Measurements from ENCODE around the gene PLEKHM3. TPM values are rescaled to one million over a fixed set of nuclear protein-coding genes. Genes with fewer than 3 reads are reported as not detected.

PLEKHM3 gene
- total and polyA plus RNA-seq, 4 donors = 3.0 to 18.3 (median 5.5) TPM

DNA sequence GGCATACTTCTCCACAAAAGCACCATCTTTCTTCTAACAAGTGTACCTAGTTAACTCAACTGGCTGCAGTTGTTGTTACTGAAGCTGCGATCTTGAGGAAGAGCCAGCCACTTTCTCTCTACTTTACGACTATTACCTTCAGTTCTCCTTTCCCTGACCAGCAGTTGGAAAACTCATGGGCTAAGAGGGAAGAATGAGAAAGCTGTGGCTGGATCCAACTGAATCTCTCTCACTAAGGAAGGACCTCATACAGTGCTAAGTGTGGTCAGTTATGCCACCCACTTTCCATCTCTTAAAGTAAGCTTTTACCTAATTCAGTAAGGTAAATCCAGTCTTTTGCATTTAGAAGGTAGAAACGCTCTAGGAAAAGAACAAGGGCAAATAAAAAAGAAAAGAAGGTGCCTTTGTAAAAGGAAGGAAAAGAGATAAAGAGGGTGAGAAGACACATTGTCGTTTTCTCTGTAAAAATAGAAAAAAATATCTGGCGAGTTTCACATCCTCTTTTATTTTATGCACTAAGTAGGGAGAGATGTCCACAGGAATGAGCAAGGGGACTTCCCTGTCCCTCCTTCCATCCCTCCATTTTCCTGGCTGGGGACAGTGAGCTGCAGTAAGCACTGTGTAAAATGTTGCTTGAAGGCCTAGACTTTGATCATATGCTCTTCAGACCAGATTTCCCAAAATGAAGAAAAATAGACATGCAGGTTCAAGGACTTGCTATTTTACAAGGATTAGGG, 73.4 kb downstream of the PLEKHM3 start:
- H3K36me3 ChIP-seq (ENCODE audit: control insufficient read depth in 4 of 4, insufficient read depth in 3 of 4, low read depth in 1 of 4, low read length in 3 of 4) = no peaks in the 10 kb centered on the region
- DNase-seq (ENCODE audit: low spot score) = no peak
- no peak overlapping the region for H3K4me3 ChIP-seq (ENCODE audit: low read depth in 1 of 3, low read length in 3 of 3)
- peaks cover 0 to 5% (median under 1%) of the 10 kb centered on the region in 4 donors for H3K4me1 ChIP-seq (ENCODE audit: control insufficient read depth in 4 of 4, insufficient read depth in 4 of 4, low read length in 3 of 4)
- TF ChIP-seq ZBTB33 (IDR thresholded peaks at IDR 0.05) = no peak
- no peak for TF ChIP-seq EGR1 (IDR thresholded peaks at IDR 0.05; ENCODE audit: low read depth in 2 of 2)
- no peak for TF ChIP-seq SP1 (IDR thresholded peaks at IDR 0.05)
- no peak for TF ChIP-seq FOXA2 (IDR thresholded peaks at IDR 0.05)
- TF ChIP-seq NR2F2 (IDR thresholded peaks at IDR 0.05) = no peak
- no peak for TF ChIP-seq TAF1 (conservative IDR thresholded peaks at IDR 0.05)
- TF ChIP-seq, protein P1, sequence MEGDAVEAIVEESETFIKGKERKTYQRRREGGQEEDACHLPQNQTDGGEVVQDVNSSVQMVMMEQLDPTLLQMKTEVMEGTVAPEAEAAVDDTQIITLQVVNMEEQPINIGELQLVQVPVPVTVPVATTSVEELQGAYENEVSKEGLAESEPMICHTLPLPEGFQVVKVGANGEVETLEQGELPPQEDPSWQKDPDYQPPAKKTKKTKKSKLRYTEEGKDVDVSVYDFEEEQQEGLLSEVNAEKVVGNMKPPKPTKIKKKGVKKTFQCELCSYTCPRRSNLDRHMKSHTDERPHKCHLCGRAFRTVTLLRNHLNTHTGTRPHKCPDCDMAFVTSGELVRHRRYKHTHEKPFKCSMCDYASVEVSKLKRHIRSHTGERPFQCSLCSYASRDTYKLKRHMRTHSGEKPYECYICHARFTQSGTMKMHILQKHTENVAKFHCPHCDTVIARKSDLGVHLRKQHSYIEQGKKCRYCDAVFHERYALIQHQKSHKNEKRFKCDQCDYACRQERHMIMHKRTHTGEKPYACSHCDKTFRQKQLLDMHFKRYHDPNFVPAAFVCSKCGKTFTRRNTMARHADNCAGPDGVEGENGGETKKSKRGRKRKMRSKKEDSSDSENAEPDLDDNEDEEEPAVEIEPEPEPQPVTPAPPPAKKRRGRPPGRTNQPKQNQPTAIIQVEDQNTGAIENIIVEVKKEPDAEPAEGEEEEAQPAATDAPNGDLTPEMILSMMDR (IDR thresholded peaks at IDR 0.05; ENCODE audit: low read depth, low read length, missing input control) = no peak
- TF ChIP-seq RAD21 (IDR thresholded peaks at IDR 0.05) = no peak
- TF ChIP-seq HNF4G (IDR thresholded peaks at IDR 0.05) = no peak
- no peak overlapping the region for H3K27ac ChIP-seq (ENCODE audit: low read depth in 1 of 2, low read length in 2 of 2)
- H3K27me3 ChIP-seq (ENCODE audit: control insufficient read depth in 4 of 4, insufficient read depth in 4 of 4, low read length in 3 of 4) = no peaks in the 10 kb centered on the region
- no peak overlapping the region for H3K9ac ChIP-seq (ENCODE audit: low read depth in 1 of 2, low read length in 2 of 2)
- WGBS = 81% methylated on average over 5 of the region's 5 CpGs
- no peaks in the 10 kb centered on the region for H3K9me3 ChIP-seq (ENCODE audit: control insufficient read depth in 4 of 4, low read length in 3 of 4)

DNA sequence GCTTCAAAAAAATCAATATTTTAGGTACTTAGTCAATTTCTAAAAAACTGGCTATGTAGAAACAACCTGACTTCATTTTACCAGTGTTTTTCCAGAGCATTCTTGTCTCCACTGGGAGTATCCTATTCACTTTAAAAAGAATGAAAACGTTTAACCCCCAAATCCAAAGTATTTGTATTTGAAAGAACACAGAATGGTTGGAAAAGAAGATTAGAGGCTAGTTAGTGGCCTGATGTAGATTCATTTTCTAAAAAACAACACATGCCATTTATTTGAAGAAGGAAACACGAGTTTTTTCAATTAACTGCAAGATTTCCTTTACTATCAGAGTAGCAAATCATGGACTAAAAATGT, 74.6 kb downstream of the PLEKHM3 start:
- Histone ChIP-seq H3K9me3 (ENCODE audit: control insufficient read depth in 4 of 4, low read length in 3 of 4) (no peaks in the 10 kb centered on the region), H3K27me3 (ENCODE audit: control insufficient read depth in 4 of 4, insufficient read depth in 4 of 4, low read length in 3 of 4) (no peaks in the 10 kb centered on the region), H3K4me1 (ENCODE audit: control insufficient read depth in 4 of 4, insufficient read depth in 4 of 4, low read length in 3 of 4) (peaks cover 0 to 5% (median under 1%) of the 10 kb centered on the region in 4 donors), H3K27ac (ENCODE audit: low read depth in 1 of 2, low read length in 2 of 2) (no peak overlapping the region), H3K9ac (ENCODE audit: low read depth in 1 of 2, low read length in 2 of 2) (peak overlapping the region in 1 of 2 donors; percentile 9), H3K36me3 (ENCODE audit: control insufficient read depth in 4 of 4, insufficient read depth in 3 of 4, low read depth in 1 of 4, low read length in 3 of 4) (no peaks in the 10 kb centered on the region), H3K4me3 (ENCODE audit: low read depth in 1 of 3, low read length in 3 of 3) (no peak overlapping the region)
- no peak for DNase-seq (ENCODE audit: low spot score)
- TF ChIP-seq TAF1 (conservative IDR thresholded peaks at IDR 0.05) (no peak), GABPA (IDR thresholded peaks at IDR 0.05 in 1 of 2, conservative IDR thresholded peaks at IDR 0.05 in 1 of 2) (no peak), EGR1 (IDR thresholded peaks at IDR 0.05; ENCODE audit: low read depth in 2 of 2) (no peak), ZBTB33 (IDR thresholded peaks at IDR 0.05) (no peak), MAX (IDR thresholded peaks at IDR 0.05) (no peak), YY1 (IDR thresholded peaks at IDR 0.05) (no peak), RXRA (IDR thresholded peaks at IDR 0.05) (no peak), RAD21 (IDR thresholded peaks at IDR 0.05) (no peak), FOXA2 (IDR thresholded peaks at IDR 0.05) (no peak), NR2F2 (IDR thresholded peaks at IDR 0.05) (no peak), FOXA1 (IDR thresholded peaks at IDR 0.05) (no peak), HNF4G (IDR thresholded peaks at IDR 0.05) (no peak), SP1 (IDR thresholded peaks at IDR 0.05) (no peak), JUND (IDR thresholded peaks at IDR 0.05) (no peak), HNF4A (conservative IDR thresholded peaks at IDR 0.05) (no peak)
- TF ChIP-seq, protein P1 (IDR thresholded peaks at IDR 0.05; ENCODE audit: low read depth, low read length, missing input control) = no peak
- TF ChIP-seq, protein P2, sequence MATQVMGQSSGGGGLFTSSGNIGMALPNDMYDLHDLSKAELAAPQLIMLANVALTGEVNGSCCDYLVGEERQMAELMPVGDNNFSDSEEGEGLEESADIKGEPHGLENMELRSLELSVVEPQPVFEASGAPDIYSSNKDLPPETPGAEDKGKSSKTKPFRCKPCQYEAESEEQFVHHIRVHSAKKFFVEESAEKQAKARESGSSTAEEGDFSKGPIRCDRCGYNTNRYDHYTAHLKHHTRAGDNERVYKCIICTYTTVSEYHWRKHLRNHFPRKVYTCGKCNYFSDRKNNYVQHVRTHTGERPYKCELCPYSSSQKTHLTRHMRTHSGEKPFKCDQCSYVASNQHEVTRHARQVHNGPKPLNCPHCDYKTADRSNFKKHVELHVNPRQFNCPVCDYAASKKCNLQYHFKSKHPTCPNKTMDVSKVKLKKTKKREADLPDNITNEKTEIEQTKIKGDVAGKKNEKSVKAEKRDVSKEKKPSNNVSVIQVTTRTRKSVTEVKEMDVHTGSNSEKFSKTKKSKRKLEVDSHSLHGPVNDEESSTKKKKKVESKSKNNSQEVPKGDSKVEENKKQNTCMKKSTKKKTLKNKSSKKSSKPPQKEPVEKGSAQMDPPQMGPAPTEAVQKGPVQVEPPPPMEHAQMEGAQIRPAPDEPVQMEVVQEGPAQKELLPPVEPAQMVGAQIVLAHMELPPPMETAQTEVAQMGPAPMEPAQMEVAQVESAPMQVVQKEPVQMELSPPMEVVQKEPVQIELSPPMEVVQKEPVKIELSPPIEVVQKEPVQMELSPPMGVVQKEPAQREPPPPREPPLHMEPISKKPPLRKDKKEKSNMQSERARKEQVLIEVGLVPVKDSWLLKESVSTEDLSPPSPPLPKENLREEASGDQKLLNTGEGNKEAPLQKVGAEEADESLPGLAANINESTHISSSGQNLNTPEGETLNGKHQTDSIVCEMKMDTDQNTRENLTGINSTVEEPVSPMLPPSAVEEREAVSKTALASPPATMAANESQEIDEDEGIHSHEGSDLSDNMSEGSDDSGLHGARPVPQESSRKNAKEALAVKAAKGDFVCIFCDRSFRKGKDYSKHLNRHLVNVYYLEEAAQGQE (IDR thresholded peaks at IDR 0.05) = no peak
- TF ChIP-seq, protein P3, sequence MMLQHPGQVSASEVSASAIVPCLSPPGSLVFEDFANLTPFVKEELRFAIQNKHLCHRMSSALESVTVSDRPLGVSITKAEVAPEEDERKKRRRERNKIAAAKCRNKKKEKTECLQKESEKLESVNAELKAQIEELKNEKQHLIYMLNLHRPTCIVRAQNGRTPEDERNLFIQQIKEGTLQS (IDR thresholded peaks at IDR 0.05) = no peak
- WGBS = 61% methylated on average over 2 of the region's 2 CpGs

Data from liver (tissue), 9 donors.